Measurements from ENCODE around the gene GJB1.

GRCh38 chrX:71228063-71228642 is 5.1 kb downstream of the GJB1 start:
- TF ChIP-seq CTCF (conservative IDR thresholded peaks at IDR 0.05; ENCODE audit: low read depth, low read length) (no peak), EZH2phosphoT487 (IDR thresholded peaks at IDR 0.05; ENCODE audit: borderline replicate concordance, low read length) (no peak)

Measured in PC-3 (cell line).